ENCODE measurements around the gene SVOP.

DNA sequence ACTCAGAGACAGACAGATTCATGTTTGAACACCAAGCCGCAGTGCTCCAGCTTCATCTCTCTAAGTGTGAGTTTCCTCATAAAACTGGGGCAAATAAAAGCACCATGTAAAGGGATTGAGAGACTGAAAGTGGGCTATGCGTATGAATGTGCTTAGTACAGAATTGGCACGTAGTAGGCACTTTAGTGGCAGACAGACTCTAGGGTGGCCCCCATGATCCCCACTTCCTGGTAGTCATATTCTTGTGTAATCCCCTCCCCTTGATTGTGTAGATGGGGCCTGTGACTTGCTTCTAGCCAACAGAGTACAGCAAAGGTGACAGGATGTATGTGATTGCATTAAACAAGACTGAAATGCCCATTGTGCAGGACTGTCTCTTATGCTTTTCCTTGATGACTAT lies 98.0 kb downstream of the SVOP start:
- TF ChIP-seq POLR2A (IDR thresholded peaks at IDR 0.05) (no peak), EP300 (IDR thresholded peaks at IDR 0.05) (no peak), POLR2AphosphoS5 (IDR thresholded peaks at IDR 0.05) (no peak)
